Astrocyte of the spinal cord (primary cell): Measurements from ENCODE around the gene TAF4B.

Experiments
- DNase-seq: peaks from one replicate; pipeline ENCODE4 v3.0.0; 2011; ENCODE audit warnings: low read depth, low spot score
- H3K4me3 ChIP-seq: 2 replicates; pipeline ENCODE4 v1.5.1; 2011; ENCODE audit warnings: low read depth, mild to moderate bottlenecking, low read length, moderate library complexity
- CTCF ChIP-seq: IDR thresholded peaks from 2 replicates; pipeline ENCODE4 v1.5.1; 2012; ENCODE audit warnings: low read depth, mild to moderate bottlenecking, low read length, inconsistent platforms
- in situ Hi-C: cut with HindIII; loops from 2 replicates; pipeline ENCODE4 v1.10.0; 2017; ENCODE audit warnings: low sequenced_read_pairs

TAF4B gene

DNA sequence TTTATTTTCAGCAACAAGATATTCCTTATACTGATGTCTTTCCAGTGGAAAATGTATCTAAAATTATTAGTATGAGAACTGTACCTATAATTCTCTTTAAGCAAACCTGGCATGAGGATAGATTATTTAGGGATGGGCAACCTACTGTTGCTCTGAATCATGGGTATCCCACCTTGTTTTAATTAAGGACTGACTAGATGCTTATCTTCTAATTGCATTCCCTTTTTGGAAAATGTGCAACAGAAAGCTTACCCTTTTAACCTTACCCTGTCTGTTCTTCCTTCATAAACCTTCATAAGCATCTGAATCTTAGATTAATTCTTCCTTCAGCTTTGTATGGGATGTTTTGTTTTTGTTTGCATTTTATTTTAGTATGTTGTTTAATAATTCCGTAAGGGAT is 110.3 kb downstream of the TAF4B start:
- no peak for TF ChIP-seq CTCF
- DNase-seq: no peak
- no peak overlapping the region for H3K4me3 ChIP-seq
- in situ Hi-C loops: no loop called here

DNA sequence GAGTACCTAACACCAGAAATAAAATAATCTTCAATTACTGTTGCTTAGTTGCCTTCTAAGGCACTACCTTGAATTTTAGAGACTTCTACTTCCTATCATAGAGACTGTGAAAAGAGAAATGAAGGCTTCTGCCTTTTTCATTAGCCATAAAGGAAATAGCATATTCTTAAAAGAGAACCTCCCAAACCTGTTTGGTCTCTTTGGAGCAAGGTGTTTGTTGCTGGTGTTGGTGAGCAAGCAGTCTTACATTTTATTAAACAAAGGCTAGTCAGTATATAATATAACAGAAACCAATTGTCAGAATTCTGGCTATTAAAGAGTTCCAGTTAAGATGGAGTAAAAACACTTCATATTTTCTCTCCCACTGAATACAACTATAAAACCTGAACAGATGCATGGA is 116.4 kb downstream of the TAF4B start:
- in situ Hi-C loops: no loop called here
- H3K4me3 ChIP-seq: no peak overlapping the region
- no peak for DNase-seq
- no peak for TF ChIP-seq CTCF

GRCh38 chr18:26350961-26351360 is 124.7 kb downstream of the TAF4B start:
- no peak overlapping the region for H3K4me3 ChIP-seq
- in situ Hi-C loops: no loop called here
- no peak for DNase-seq
- no peak for TF ChIP-seq CTCF

- H3K4me3 ChIP-seq: no peak overlapping the region
- DNase-seq: no peak
- in situ Hi-C loops: no loop called here
- no peak for TF ChIP-seq CTCF
Observed at GRCh38 chr18:26356045-26356785, 130.0 kb downstream of the TAF4B start.

GRCh38 chr18:26357960-26358359 is 131.7 kb downstream of the TAF4B start:
- no peak for TF ChIP-seq CTCF
- in situ Hi-C loops: no loop called here
- no peak overlapping the region for H3K4me3 ChIP-seq
- DNase-seq: no peak

DNA sequence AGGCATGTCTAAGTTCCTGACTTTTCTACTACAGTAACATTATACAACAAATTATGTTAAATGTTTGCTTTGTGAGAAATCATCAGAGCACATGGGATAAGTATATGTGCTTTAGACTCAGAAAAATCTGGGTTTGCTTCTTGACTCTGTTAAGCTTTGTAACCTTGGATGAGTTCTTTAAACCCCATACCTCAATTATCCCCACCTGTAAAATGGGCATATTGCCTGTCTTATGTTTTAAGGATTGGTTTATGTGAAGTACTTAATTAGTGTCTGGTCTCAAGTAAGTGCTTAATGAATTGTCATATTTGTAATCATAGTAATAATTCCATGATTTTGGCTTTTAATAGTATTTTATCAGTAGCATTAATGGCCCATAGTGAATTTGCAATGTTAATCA is 135.8 kb downstream of the TAF4B start:
- H3K4me3 ChIP-seq: no peak overlapping the region
- no peak for DNase-seq
- TF ChIP-seq CTCF: no peak
- in situ Hi-C loops: no loop called here
